Left ventricle myocardium inferior (tissue), 1 donor: ENCODE data around the gene TENM3. TPM values are rescaled to one million over a fixed set of nuclear protein-coding genes. Genes with fewer than 3 reads are reported as not detected.

ENCODE experiments used
- DNase-seq: peaks from one replicate; pipeline ENCODE4 v3.0.0-alpha.2; 2020
- H3K27ac ChIP-seq: fragments of 200-600 bp; replicated peaks from 2 replicates; pipeline ENCODE4 v1.8.0; 2021
- H3K27me3 ChIP-seq: fragments of 200-600 bp; 2 replicates; pipeline ENCODE4 v1.8.0; 2021; ENCODE audit warnings: low read depth
- H3K36me3 ChIP-seq: fragments of 200-600 bp; 2 replicates; pipeline ENCODE4 v1.8.0; 2021
- H3K4me1 ChIP-seq: fragments of 200-600 bp; 2 replicates; pipeline ENCODE4 v1.8.0; 2021
- H3K4me3 ChIP-seq: fragments of 200-600 bp; 2 replicates; pipeline ENCODE4 v1.8.0; 2021; ENCODE audit warnings: mild to moderate bottlenecking, moderate library complexity
- H3K9me3 ChIP-seq: fragments of 200-600 bp; replicated peaks from 2 replicates; pipeline ENCODE4 v1.8.0; 2021
- intact Hi-C: fragments of 100-400 bp; cut with micrococcal nuclease; formaldehyde crosslinking; loops from one replicate; pipeline ENCODE4 v1.11.0; 2022
- total RNA-seq: library from RNA; stranded (reverse); fragmentation: NEBNext Ultra II Directional; extraction: Animal tissue kit (Norgen Biotek cat#: 25700); gene quantifications from one replicate; pipeline ENCODE4 v1.2.1, GENCODE V29; 2021
- TF ChIP-seq, protein P1 (sequence below): fragments of 200-600 bp; IDR thresholded peaks from 2 replicates; pipeline ENCODE4 v1.8.0; 2021; ENCODE audit warnings: antibody characterized with exemption, mild to moderate bottlenecking, borderline replicate concordance
- donor health status: DM: no; HTN: yes; CAD: no; lungs with severe emphysema.

Gene TENM3
- total RNA-seq, 1 donor from 2014 or later = 1.5 TPM

DNA sequence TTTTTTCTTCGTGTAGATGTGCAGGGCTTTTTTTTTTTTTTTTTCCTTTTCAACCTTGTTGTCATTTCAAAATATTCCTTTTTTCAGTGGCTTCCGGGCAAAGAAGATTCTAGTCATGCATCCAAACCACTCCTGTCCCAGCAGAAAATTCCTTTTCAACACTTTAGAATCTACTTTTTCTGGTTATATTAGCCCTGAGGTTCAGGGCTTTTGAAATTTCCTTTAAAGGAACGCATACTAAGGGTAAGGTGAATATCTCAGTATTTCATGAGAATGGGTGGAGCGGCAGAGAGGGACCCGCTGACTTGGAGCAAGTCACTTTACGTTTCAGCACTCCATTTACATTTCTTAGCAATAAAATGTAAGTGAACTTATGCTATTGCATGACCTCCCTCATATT is 15.6 kb upstream of the TENM3 start:
- DNase-seq = no peak
- TF ChIP-seq, protein P1, sequence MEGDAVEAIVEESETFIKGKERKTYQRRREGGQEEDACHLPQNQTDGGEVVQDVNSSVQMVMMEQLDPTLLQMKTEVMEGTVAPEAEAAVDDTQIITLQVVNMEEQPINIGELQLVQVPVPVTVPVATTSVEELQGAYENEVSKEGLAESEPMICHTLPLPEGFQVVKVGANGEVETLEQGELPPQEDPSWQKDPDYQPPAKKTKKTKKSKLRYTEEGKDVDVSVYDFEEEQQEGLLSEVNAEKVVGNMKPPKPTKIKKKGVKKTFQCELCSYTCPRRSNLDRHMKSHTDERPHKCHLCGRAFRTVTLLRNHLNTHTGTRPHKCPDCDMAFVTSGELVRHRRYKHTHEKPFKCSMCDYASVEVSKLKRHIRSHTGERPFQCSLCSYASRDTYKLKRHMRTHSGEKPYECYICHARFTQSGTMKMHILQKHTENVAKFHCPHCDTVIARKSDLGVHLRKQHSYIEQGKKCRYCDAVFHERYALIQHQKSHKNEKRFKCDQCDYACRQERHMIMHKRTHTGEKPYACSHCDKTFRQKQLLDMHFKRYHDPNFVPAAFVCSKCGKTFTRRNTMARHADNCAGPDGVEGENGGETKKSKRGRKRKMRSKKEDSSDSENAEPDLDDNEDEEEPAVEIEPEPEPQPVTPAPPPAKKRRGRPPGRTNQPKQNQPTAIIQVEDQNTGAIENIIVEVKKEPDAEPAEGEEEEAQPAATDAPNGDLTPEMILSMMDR = no peak
- intact Hi-C loops = no loop called here
- H3K36me3 ChIP-seq = no peaks in the 10 kb centered on the region
- peaks cover 27% of the 10 kb centered on the region for H3K27me3 ChIP-seq
- H3K4me3 ChIP-seq = no peak overlapping the region
- no peaks in the 10 kb centered on the region for H3K9me3 ChIP-seq
- H3K4me1 ChIP-seq = no peaks in the 10 kb centered on the region
- no peak overlapping the region for H3K27ac ChIP-seq

DNA sequence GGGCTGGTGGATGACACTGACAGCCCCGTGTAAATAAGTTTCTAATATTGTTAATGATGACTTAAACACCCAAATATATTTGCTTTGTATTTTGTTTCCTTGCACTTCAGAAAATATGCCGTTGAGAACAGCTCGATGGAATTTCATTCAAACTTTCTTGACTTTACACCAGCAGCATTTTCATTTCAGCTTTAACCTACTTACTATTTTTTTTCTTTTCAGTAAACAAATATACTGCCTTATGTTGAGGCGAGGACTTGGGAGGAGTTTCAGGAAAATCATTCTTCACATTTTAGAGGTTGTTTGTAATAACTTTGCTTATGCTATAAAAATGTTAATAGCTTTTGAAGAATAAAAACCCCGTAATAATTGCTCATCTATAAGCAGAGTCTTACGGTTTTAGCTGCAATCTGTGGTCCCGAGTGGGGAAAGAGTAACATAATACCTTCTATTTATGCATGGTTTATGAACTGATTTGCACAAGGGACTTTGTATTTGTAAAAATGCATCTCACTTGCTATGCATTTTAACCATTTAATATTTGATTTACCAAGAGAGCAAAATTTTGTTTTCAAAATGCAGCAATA is 14.1 kb upstream of the TENM3 start:
- Histone ChIP-seq H3K27ac (no peak overlapping the region), H3K4me1 (no peaks in the 10 kb centered on the region), H3K4me3 (no peak overlapping the region), H3K27me3 (peaks cover 29% of the 10 kb centered on the region), H3K9me3 (no peaks in the 10 kb centered on the region), H3K36me3 (no peaks in the 10 kb centered on the region)
- no peak for DNase-seq
- TF ChIP-seq, protein P1 = no peak
- intact Hi-C loops = no loop called here

DNA sequence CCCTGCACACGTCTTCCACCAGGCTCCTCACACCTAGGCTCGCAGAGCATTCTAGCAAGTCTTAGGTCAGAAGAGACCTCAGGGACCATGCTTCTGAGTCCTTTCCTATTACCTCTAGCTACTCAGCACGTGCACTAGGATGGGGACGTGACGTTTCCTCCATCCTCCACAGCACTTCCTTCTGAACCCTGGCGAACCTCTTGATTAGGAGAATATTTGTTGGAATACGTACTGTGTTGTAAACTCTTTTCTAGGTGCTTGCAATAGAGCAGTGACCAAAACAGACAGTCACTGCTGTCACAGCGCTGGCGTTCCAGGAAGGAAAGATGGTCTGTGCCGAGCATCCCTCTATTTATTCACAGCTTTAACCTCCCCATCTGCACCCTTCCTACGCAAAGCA is 12.9 kb upstream of the TENM3 start:
- intact Hi-C loops = no loop called here
- no peak for DNase-seq
- Histone ChIP-seq H3K9me3 (no peaks in the 10 kb centered on the region), H3K36me3 (no peaks in the 10 kb centered on the region), H3K4me3 (no peak overlapping the region), H3K4me1 (no peaks in the 10 kb centered on the region), H3K27me3 (peaks cover 30% of the 10 kb centered on the region), H3K27ac (no peak overlapping the region)
- TF ChIP-seq, protein P1 = no peak

DNA sequence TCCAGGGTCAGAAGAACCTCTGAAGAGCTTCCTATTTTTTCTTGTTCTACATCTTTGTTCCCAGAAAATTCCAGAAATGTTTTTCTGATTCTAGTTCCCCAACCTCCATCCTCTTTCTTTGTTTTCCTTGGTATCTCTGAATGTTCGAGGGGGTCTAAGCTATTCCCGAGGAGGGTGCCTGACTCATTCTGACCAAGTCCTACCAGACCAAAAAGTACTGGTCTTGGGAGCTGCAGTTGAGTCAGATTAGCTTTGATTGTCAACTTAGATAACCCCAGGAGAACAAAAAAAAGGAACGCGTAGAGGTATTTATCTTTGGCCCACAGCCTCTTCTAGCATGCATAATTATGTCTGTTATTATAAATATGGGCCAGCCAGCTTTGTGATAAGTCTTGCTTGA is 12.1 kb upstream of the TENM3 start:
- intact Hi-C loops = no loop called here
- H3K27me3 ChIP-seq = peaks cover 31% of the 10 kb centered on the region
- no peak for DNase-seq
- H3K4me3 ChIP-seq = no peak overlapping the region
- no peaks in the 10 kb centered on the region for H3K9me3 ChIP-seq
- TF ChIP-seq, protein P1 = no peak
- H3K36me3 ChIP-seq = no peaks in the 10 kb centered on the region
- H3K27ac ChIP-seq = no peak overlapping the region
- H3K4me1 ChIP-seq = no peaks in the 10 kb centered on the region

DNA sequence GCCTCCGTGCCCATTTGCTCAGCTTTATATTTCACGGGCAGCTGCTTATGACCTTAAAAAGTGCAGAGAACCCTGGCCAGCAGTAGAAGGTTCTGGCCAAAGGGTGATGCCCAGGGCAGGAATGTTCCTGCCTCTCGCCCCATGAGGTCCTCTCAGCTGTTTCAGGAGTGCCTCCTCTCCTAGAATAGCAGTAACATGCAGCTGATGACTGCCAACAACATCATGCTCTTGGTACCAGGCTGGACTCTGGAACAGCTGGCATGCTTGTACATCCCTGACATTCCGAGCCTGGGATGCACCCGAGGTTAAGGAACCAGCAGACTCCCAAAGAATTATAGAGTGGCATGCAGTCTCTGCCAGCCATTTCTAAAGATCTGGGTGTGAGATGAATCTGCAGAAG is 11.7 kb upstream of the TENM3 start:
- H3K27ac ChIP-seq = no peak overlapping the region
- no peak overlapping the region for H3K4me3 ChIP-seq
- H3K9me3 ChIP-seq = no peaks in the 10 kb centered on the region
- TF ChIP-seq, protein P1 = no peak
- DNase-seq = no peak
- H3K36me3 ChIP-seq = no peaks in the 10 kb centered on the region
- H3K27me3 ChIP-seq = peaks cover 35% of the 10 kb centered on the region
- intact Hi-C loops = no loop called here
- no peaks in the 10 kb centered on the region for H3K4me1 ChIP-seq
